H9 (cell line): ENCODE measurements around the gene FADS2. TPM values are rescaled to one million over a fixed set of nuclear protein-coding genes. Genes with fewer than 3 reads are reported as not detected.
A peak's percentile ranks its signal among the peaks of the same experiment; 100 is the strongest.

Experiments used
- DNase-seq: peaks from one replicate; pipeline ENCODE4 v3.0.0-alpha.2; 2017
- H2AFZ ChIP-seq: one replicate; pipeline ENCODE4 v1.6.1; 2013; ENCODE audit warnings: mild to moderate bottlenecking, low read length, control low read depth, moderate library complexity
- H2AK5ac ChIP-seq: 2 replicates; pipeline ENCODE4 v1.6.1; 2013; ENCODE audit warnings: low read length, control low read depth, mixed read lengths; ENCODE audit not compliant: insufficient read length
- H2BK120ac ChIP-seq: one replicate; pipeline ENCODE4 v1.6.1; 2013; ENCODE audit warnings: low read depth, mild to moderate bottlenecking, low read length, control low read depth, inconsistent platforms; ENCODE audit not compliant: poor library complexity, severe bottlenecking
- H2BK12ac ChIP-seq: 2 replicates; pipeline ENCODE4 v1.6.1; 2013; ENCODE audit warnings: low read length, control low read depth, mixed read lengths, low read depth; ENCODE audit not compliant: insufficient read length
- H2BK15ac ChIP-seq: 2 replicates; pipeline ENCODE4 v1.6.1; 2013; ENCODE audit warnings: low read depth, low read length, control low read depth
- H2BK20ac ChIP-seq: one replicate; pipeline ENCODE4 v1.6.1; 2013; ENCODE audit warnings: low read depth, mild to moderate bottlenecking, low read length, control low read depth, inconsistent platforms; ENCODE audit not compliant: poor library complexity, severe bottlenecking
- H2BK5ac ChIP-seq: 2 replicates; pipeline ENCODE4 v1.6.1; 2013; ENCODE audit warnings: low read length, control low read depth, mixed read lengths; ENCODE audit not compliant: insufficient read length
- H3K14ac ChIP-seq: 2 replicates; pipeline ENCODE4 v1.6.1; 2013; ENCODE audit warnings: low read length, control low read depth; ENCODE audit not compliant: insufficient read depth
- H3K18ac ChIP-seq: 2 replicates; pipeline ENCODE4 v1.6.1; 2013; ENCODE audit warnings: low read depth, mild to moderate bottlenecking, mixed read lengths, low read length, control low read depth; ENCODE audit not compliant: insufficient read length
- H3K23ac ChIP-seq: 2 replicates; pipeline ENCODE4 v1.6.1; 2013; ENCODE audit warnings: low read length, control low read depth, mixed read lengths, low read depth; ENCODE audit not compliant: insufficient read length
- H3K23me2 ChIP-seq: 2 replicates; pipeline ENCODE4 v1.6.1; 2013; ENCODE audit warnings: low read depth, mild to moderate bottlenecking, mixed read lengths, low read length, control low read depth; ENCODE audit not compliant: insufficient read length, poor library complexity, severe bottlenecking
- H3K27ac ChIP-seq: 2 replicates; pipeline ENCODE4 v1.5.1; 2013; ENCODE audit warnings: low read length, control low read depth, mixed read lengths, low read depth; ENCODE audit not compliant: insufficient read length
- H3K27me3 ChIP-seq: 2 replicates; pipeline ENCODE4 v1.6.1; 2013; ENCODE audit warnings: low read length, control low read depth, inconsistent platforms; ENCODE audit not compliant: insufficient read depth
- H3K4ac ChIP-seq: 2 replicates; pipeline ENCODE4 v1.6.1; 2013; ENCODE audit warnings: low read depth, mild to moderate bottlenecking, control low read depth, inconsistent platforms, low read length, moderate library complexity
- H3K4me1 ChIP-seq: 2 replicates; pipeline ENCODE4 v1.6.1; 2013; ENCODE audit warnings: low read length, control low read depth, inconsistent platforms; ENCODE audit not compliant: insufficient read depth
- H3K4me2 ChIP-seq: 2 replicates; pipeline ENCODE4 v1.6.1; 2013; ENCODE audit warnings: low read length, control low read depth, mixed read lengths; ENCODE audit not compliant: insufficient read length, insufficient read depth
- H3K56ac ChIP-seq: 2 replicates; pipeline ENCODE4 v1.6.1; 2013; ENCODE audit warnings: low read depth, mild to moderate bottlenecking, mixed read lengths, low read length, control low read depth; ENCODE audit not compliant: insufficient read length
- H3K79me1 ChIP-seq: 2 replicates; pipeline ENCODE4 v1.6.1; 2013; ENCODE audit warnings: low read depth, mild to moderate bottlenecking, moderate library complexity, low read length, control low read depth, inconsistent platforms; ENCODE audit not compliant: insufficient read depth, poor library complexity, severe bottlenecking
- H3K79me2 ChIP-seq: 2 replicates; pipeline ENCODE4 v1.6.1; 2013; ENCODE audit warnings: low read length, control low read depth, inconsistent platforms; ENCODE audit not compliant: insufficient read depth
- H3K9ac ChIP-seq: 2 replicates; pipeline ENCODE4 v1.6.1; 2013; ENCODE audit warnings: low read length, control low read depth, mixed read lengths; ENCODE audit not compliant: insufficient read length; ENCODE audit errors: extremely low read depth
- H3K9me3 ChIP-seq: one replicate; pipeline ENCODE4 v1.6.1; 2013; ENCODE audit warnings: low read depth, low read length, inconsistent platforms; ENCODE audit not compliant: control insufficient read depth
- H3T11ph ChIP-seq: one replicate; pipeline ENCODE4 v1.6.1; 2013; ENCODE audit warnings: mild to moderate bottlenecking, low read length, control low read depth, inconsistent platforms
- H4K20me1 ChIP-seq: one replicate; pipeline ENCODE4 v1.6.1; 2013; ENCODE audit not compliant: control insufficient read depth, insufficient read length, insufficient read depth
- H4K5ac ChIP-seq: 2 replicates; pipeline ENCODE4 v1.6.1; 2013; ENCODE audit warnings: low read depth, mild to moderate bottlenecking, mixed read lengths, low read length, control low read depth; ENCODE audit not compliant: insufficient read length
- H4K8ac ChIP-seq: replicated peaks from 2 replicates; pipeline ENCODE4 v1.6.1; 2013; ENCODE audit warnings: low read length, control low read depth, mixed read lengths, low read depth; ENCODE audit not compliant: insufficient read length
- H4K91ac ChIP-seq: 2 replicates; pipeline ENCODE4 v1.6.1; 2013; ENCODE audit warnings: low read depth, mild to moderate bottlenecking, moderate library complexity, mixed read lengths, low read length, control low read depth; ENCODE audit not compliant: insufficient read length
- H3K27ac Mint-ChIP-seq, 3 experiments: 2 replicates in 2 of 3; 3 replicates in 1 of 3; pipeline ENCODE4 v1.8.0; 2020 to 2021; ENCODE audit warnings: mixed read lengths in 3 of 3, mild to moderate bottlenecking in 1 of 3, moderate library complexity in 1 of 3
- H3K27me3 Mint-ChIP-seq: 2 replicates; pipeline ENCODE4 v1.8.0; 2021; ENCODE audit warnings: low read depth, mild to moderate bottlenecking, moderate library complexity, mixed read lengths
- H3K36me3 Mint-ChIP-seq, 3 experiments: 2 replicates in 2 of 3; 3 replicates in 1 of 3; pipeline ENCODE4 v1.8.0; 2020 to 2021; ENCODE audit warnings: low read depth in 3 of 3, mixed read lengths in 3 of 3; ENCODE audit not compliant: insufficient read depth in 1 of 3
- H3K4me1 Mint-ChIP-seq, 2 experiments: 2 replicates each; pipeline ENCODE4 v1.8.0; 2020; ENCODE audit warnings: mixed read lengths in 2 of 2
- H3K4me3 Mint-ChIP-seq, 2 experiments: 2 replicates in 1 of 2; 3 replicates in 1 of 2; pipeline ENCODE4 v1.8.0; 2020 to 2021; ENCODE audit warnings: mild to moderate bottlenecking in 2 of 2, mixed read lengths in 2 of 2, moderate library complexity in 1 of 2
- H3K9me3 Mint-ChIP-seq, 2 experiments: 2 replicates in 1 of 2; 3 replicates in 1 of 2; pipeline ENCODE4 v1.8.0; 2020; ENCODE audit warnings: mild to moderate bottlenecking in 2 of 2, mixed read lengths in 2 of 2, moderate library complexity in 1 of 2
- WGBS: extraction: QIAGEN DNeasy Blood & Tissue Kit; methylation state at CpG from one replicate; pipeline ENCODE4 v1.1.7; 2013; ENCODE audit warnings: missing lambda C conversion rate, low lambda C conversion rate, mixed read lengths; ENCODE audit not compliant: insufficient read length; ENCODE audit errors: extremely low coverage; 5-methylcytosine and 5-hydroxymethylcytosine counted together
- total RNA-seq: library from RNA; stranded (reverse); gene quantifications from 2 replicates; pipeline ENCODE4 v1.2.1, GENCODE V29; 2021
- TF ChIP-seq, protein P1 (sequence below): fragments of 200-600 bp; sonication (generic); conservative IDR thresholded peaks from 3 replicates; pipeline ENCODE4 v1.8.0; 2021; ENCODE audit warnings: antibody characterized with exemption, mild to moderate bottlenecking

Gene FADS2
- total RNA-seq, 1 experiment from 2014 or later: 322 TPM

DNA sequence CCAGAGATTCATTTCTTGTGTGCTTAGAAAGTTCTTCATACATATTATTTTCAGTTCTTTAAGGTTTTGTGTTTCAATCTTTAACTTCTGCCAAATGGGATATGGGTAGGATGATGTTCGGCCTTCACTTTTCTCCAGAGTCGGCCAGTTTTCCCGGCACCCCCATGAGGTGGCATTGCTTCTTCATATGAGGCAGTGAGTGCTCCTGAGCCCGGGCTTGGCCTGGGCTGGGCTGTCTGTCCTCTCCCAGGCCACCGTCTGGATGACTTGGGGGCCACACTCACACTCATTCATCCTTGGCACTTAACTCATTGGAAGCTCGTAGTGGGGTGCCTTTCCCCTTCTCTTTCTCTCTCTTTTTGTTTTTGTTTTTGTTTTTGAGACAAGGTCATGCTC lies 23.8 kb downstream of the FADS2 start:
- no peaks in the 10 kb centered on the region for H3K27me3 Mint-ChIP-seq
- WGBS: no CpG with 5 or more reads among the region's 6 CpGs
- Histone ChIP-seq H2BK15ac (no peak overlapping the region), H2BK120ac (no peak overlapping the region), H3K79me2 (no peaks in the 10 kb centered on the region; the same call in 1 of the 2 replicates), H3K9me3 (no peaks in the 10 kb centered on the region), H3K9ac (no peak overlapping the region), H2AFZ (no peak overlapping the region), H3K27me3 (no peaks in the 10 kb centered on the region), H3K4me1 (no peaks in the 10 kb centered on the region), H3T11ph (no peak overlapping the region), H3K4me2 (no peak overlapping the region), H3K23me2 (no peaks in the 10 kb centered on the region), H2BK12ac (no peak overlapping the region), H4K8ac (no peak overlapping the region), H2AK5ac (no peak overlapping the region), H2BK20ac (no peak overlapping the region), H2BK5ac (no peak overlapping the region), H3K79me1 (no peaks in the 10 kb centered on the region), H3K18ac (no peak overlapping the region), H3K27ac (no peak overlapping the region), H4K5ac (no peak overlapping the region), H3K4ac (no peak overlapping the region), H4K91ac (no peak overlapping the region), H3K23ac (no peak overlapping the region), H4K20me1 (no peaks in the 10 kb centered on the region), H3K56ac (no peak overlapping the region), H3K14ac (no peak overlapping the region)
- no peaks in the 10 kb centered on the region; a peak in 1 of 5 replicates for H3K9me3 Mint-ChIP-seq
- DNase-seq: no peak
- no peak overlapping the region for H3K4me3 Mint-ChIP-seq
- peaks cover 64 to 85% (median 78%) of the 10 kb centered on the region in 3 experiments for H3K36me3 Mint-ChIP-seq
- peak overlapping the region in 2 of 3 experiments; percentile 15 to 76; a peak in 1 of 7 replicates for H3K27ac Mint-ChIP-seq
- H3K4me1 Mint-ChIP-seq: no peaks in the 10 kb centered on the region
- TF ChIP-seq, protein P1, sequence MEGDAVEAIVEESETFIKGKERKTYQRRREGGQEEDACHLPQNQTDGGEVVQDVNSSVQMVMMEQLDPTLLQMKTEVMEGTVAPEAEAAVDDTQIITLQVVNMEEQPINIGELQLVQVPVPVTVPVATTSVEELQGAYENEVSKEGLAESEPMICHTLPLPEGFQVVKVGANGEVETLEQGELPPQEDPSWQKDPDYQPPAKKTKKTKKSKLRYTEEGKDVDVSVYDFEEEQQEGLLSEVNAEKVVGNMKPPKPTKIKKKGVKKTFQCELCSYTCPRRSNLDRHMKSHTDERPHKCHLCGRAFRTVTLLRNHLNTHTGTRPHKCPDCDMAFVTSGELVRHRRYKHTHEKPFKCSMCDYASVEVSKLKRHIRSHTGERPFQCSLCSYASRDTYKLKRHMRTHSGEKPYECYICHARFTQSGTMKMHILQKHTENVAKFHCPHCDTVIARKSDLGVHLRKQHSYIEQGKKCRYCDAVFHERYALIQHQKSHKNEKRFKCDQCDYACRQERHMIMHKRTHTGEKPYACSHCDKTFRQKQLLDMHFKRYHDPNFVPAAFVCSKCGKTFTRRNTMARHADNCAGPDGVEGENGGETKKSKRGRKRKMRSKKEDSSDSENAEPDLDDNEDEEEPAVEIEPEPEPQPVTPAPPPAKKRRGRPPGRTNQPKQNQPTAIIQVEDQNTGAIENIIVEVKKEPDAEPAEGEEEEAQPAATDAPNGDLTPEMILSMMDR: no peak
